HAP-1 (cell line): ENCODE measurements around the gene NDOR1.

ENCODE experiments used
- DNase-seq, 2 experiments: peaks; one replicate each; pipeline ENCODE4 v3.0.0-alpha.2; 2016 to 2020; ENCODE audit warnings: low spot score in 2 of 2
- H3K27me3 ChIP-seq: fragments of 250-450 bp; sonication (Bioruptor Pico); 2 replicates; pipeline ENCODE4 v1.5.1; 2020; ENCODE audit warnings: low read depth, mild to moderate bottlenecking, moderate library complexity
- H3K36me3 ChIP-seq: fragments of 250-450 bp; sonication (Bioruptor Pico); replicated peaks from 2 replicates; pipeline ENCODE4 v1.5.1; 2020; ENCODE audit warnings: mild to moderate bottlenecking
- H3K4me1 ChIP-seq: fragments of 250-450 bp; sonication (Bioruptor Pico); 2 replicates; pipeline ENCODE4 v1.5.1; 2020; ENCODE audit warnings: mild to moderate bottlenecking
- H3K4me3 ChIP-seq: fragments of 250-450 bp; sonication (Bioruptor Pico); 2 replicates; pipeline ENCODE4 v1.5.1; 2020; ENCODE audit warnings: mild to moderate bottlenecking, moderate library complexity
- H3K9me3 ChIP-seq: fragments of 250-450 bp; sonication (Bioruptor Pico); 2 replicates; pipeline ENCODE4 v1.5.1; 2020; ENCODE audit warnings: mild to moderate bottlenecking, moderate library complexity
- in situ Hi-C: fragments of 300-500 bp; cut with MboI; formaldehyde crosslinking; loops from 3 replicates; pipeline ENCODE4 v1.14.3; 2020; ENCODE audit warnings: low sequenced_read_pairs, inconsistent platforms, mixed read lengths

Gene NDOR1

DNA sequence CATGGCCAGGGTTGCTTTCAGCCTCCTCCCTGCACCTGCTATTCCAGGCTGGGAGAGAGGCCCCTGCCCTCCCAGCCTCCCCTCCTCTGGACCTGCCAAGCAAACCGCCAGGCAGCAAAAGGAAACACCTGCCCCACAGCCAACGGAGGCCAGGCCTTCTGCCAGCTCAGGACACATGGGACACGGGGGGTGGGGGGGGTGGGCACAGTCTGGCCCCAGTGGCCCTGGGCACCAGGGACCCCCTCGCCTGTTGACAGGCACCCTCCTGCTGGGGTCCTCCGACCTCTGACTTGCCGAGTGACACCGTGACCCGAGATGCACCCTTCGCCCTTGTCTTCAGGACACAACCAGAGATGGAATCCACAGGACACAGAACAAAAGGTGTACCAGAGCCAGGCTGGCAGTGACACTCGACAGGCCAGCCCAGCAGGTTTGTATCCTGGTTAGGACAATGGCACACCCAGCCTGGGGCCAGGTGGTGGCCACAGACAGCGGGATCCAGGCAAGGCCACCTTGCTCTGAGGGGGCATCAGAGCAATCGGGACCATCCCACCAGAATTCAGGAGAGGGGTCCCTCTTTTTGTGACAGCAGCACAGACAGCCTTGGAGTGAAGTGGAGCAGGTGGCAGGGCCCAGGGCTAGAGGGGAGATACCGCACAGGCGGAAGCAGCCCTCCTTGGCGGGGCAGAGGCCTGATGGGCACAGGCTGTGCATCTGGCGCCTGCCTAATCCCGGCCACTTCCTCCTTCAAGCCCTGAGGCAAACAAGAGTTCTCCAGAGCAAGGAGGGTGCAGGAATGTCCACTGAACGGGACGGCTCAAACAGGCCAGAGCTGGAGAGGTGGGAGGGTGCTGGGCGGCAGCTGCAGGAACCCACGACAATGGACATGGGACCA, 32.4 kb upstream of the NDOR1 start:
- in situ Hi-C loops = no loop called here
- no peaks in the 10 kb centered on the region for H3K4me1 ChIP-seq
- peaks cover 15% of the 10 kb centered on the region for H3K27me3 ChIP-seq
- DNase-seq = no peak
- H3K36me3 ChIP-seq = no peaks in the 10 kb centered on the region
- H3K9me3 ChIP-seq = no peaks in the 10 kb centered on the region
- H3K4me3 ChIP-seq = no peak overlapping the region

DNA sequence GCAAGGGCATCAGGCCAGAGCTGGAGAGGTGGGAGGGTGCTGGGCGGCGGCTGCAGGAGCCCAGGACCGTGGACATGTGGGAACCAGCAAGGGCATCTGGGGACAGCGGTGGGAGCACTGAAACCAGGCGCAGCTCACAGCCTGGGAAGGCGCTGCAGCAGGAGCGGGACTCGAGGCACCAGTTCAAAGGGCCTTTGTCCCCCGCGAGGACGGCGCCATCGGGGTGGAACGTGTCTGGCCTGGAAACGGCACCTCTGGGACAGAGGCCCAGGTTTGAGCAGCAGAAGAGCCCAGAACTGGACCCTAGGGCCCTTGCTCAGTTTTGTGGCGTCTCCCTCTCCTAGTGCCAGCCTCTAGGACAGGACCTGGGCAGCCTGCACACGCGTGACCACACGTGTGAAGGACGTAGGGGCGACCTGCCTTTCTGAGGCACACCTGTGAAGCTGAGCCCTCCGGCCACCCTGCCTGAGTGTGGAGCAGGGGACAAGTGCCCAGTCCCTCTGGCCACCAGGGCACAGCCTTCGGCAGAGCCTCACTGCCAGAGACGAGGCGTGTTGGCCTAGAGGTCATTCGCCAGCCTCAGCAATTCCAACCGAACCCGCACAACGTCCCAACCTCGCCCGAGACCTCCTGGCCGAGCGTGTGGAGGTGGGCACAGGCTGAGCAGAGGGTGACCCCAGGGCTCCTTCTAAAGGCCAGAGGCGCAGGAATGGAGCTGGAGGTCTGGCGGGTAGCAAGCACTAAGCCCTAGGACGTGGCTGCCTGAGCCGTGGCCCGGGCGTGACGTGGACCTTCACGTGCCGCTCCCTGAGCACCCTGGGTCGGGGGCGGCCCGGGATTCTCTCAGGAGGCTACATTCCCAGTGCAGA, 31.5 kb upstream of the NDOR1 start:
- Histone ChIP-seq H3K4me3 (no peak overlapping the region), H3K9me3 (no peaks in the 10 kb centered on the region), H3K27me3 (peaks cover 8% of the 10 kb centered on the region), H3K36me3 (no peaks in the 10 kb centered on the region), H3K4me1 (no peaks in the 10 kb centered on the region)
- in situ Hi-C loops = no loop called here
- DNase-seq = no peak

DNA sequence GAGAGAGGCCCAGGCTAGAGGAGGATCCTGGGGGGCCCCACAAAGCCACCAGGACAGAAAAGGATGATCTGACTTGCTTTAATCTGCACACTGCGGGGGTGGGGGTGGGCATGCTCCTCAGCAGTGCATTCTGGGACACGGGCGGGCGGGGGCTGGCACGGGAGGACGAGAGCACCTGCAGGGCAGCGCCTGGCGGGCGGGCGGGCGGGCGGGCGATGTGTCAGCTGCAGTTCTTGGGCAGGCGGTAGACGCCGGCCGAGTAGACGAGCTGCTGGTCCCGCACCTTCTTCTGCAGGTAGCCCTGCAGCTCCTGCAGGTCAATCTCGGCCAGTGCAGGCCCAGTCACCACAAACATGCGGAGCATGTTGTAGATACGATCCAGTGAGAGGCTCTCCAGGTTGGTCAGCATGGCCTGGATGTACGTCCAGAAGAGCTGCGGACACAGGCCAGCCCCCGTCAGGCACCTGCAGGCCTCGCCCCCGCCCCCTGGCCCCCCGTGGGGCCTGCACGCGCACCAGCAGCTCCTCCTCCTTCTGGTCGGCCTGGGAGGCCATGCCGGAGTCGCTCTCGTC, 30.7 kb upstream of the NDOR1 start:
- no peaks in the 10 kb centered on the region for H3K9me3 ChIP-seq
- DNase-seq = no peak
- no peak overlapping the region for H3K4me3 ChIP-seq
- H3K4me1 ChIP-seq = no peaks in the 10 kb centered on the region
- peaks cover under 1% of the 10 kb centered on the region for H3K27me3 ChIP-seq
- peaks cover 3% of the 10 kb centered on the region; the same call in 1 of the 2 replicates for H3K36me3 ChIP-seq
- in situ Hi-C loops = no loop called here

DNA sequence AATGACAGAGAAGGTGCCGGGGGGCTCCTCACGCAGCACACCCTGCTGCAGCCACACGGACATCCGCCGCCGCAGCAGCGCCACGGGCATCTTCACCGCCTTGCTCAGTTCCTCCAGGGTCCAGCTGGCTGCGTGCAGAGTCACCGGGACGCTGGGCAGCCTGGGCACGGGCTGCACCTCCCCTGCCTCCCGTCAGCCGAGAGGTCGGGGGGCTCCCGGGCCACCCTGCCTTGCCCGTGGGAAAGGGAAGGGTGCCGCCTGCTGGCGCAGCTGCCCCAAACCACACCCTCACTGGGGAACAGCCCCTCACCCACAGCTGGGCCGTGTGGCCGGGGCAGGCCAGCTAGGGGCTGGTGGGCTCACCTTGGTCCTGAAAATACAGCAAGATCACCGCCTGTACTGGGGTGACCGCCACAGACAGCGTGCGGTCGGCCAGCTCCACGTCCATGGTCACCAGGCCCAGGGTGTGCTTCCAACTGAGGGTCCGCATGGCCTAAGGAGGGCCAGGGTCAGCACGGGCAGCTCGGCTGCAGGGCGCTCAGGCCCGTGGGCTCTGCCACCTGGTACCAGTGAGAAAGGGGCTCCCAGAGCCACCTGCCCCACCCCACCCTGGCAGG, 30.0 kb upstream of the NDOR1 start:
- Histone ChIP-seq H3K27me3 (no peaks in the 10 kb centered on the region), H3K36me3 (peaks cover 10% of the 10 kb centered on the region), H3K9me3 (no peaks in the 10 kb centered on the region), H3K4me1 (no peaks in the 10 kb centered on the region), H3K4me3 (no peak overlapping the region)
- no peak for DNase-seq
- in situ Hi-C loops = no loop called here

DNA sequence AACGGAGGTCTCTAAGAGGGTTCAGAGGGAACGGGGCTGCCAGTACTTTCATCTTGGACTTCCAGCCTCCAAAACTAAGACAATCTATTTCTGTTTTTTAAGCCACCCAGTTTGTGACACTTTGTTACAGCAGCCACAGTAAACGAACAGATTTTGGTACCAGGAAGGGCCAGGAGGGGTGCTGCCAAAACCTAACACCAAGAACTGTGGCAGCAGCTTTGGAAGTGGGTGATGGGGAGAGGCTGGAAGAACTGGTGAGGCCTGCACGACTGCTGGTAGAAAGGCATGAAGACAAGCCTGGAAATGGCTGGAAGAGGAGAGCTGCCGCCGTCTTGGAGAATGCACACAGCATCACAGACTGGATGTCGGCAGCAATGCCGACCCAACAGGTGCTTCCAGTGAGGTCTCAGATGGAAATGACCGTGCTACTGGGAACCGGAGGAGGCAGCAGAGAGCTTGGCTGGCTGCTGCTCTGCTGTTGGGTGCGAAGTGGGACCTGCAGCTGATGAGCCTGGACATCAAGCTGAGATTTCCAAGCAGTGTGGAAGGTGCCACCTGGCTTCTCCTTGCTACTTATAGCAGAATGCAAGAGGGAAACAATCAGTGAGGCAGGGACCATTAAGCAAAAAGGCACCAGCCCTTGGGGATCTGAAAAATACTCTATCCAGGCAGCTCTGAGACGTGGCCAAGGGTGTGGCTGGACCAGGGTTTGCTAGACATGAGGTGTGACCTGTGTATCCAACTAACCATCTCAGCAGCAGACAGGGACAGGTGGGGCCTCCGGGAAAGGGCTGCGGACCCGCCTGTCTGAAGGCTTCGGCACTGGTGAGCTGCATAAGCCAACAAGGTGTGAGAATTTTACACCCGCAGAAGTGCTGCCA, 29.0 kb upstream of the NDOR1 start:
- peak; percentile 33 to 60 for DNase-seq
- H3K4me3 ChIP-seq = no peak overlapping the region
- peaks cover 19% of the 10 kb centered on the region for H3K36me3 ChIP-seq
- no peaks in the 10 kb centered on the region for H3K9me3 ChIP-seq
- in situ Hi-C loops = no loop called here
- H3K4me1 ChIP-seq = no peaks in the 10 kb centered on the region
- H3K27me3 ChIP-seq = no peaks in the 10 kb centered on the region

DNA sequence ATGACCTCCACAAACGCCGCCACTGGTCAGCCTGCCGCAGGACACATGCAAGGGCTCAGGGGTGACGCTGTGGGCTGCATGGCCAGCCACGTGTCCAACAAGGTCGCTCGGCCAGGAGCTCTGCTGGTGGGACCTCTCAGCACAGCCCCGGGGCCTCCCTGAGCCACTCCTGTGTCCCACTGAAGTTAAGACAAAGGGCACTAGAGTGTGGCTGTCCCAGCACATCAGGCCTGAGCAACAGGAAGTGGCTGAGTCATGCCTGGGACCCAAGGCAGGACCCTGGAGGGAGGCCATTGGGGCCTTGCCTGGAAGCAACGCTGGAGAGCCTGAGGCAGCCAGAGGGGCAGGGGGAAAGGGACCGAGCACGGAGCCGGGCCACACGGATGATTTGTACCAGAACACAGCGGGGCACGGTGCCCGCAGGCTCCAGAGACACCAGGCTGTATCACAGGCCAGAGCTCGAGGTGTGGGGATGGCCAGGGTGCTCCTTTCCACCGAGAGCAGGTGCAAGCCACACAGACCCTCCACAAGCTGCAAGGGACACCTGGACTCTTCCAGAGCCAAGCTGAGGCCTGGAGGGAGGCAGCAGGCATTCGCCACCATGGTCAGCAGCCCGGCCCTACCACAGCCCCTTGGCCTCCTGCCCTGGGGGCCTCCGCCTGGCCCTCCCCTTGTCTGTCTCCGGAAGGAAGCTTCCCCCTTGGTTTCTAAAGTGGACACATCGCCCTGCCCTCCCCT, 27.1 kb upstream of the NDOR1 start:
- in situ Hi-C loops = no loop called here
- no peaks in the 10 kb centered on the region for H3K9me3 ChIP-seq

DNA sequence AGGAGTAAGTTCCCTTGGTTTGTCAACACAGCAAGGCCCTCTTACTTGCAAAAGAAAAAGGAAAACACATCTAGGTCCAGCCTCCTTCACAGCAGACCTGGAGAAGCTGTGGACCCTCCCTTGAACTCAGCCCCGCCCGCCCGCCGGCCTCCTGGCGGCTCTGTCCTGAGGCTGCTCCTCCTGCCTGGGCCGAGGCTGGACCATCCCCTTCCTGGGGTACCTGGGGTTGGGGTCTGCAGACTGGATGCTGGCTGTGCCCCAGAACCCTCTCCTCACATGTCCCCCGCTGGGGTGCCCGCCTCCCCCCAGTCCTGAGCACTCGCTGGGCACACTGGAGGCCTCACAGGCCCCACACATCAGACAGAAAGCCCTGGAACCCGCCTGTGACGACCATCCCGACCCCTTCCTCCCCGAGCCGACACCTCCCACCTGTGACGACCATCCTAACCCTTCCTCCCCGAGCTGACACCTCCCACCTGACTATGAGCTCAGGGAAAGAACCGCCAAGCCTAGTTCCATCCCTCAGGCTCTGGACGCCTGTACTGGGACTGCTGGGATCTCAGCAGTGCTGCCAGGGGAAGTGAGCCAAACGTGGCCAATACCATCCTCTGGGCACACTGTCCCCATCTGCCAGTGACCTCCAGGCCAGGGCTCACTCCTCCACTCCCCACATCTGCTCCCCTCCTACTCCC, 26.4 kb upstream of the NDOR1 start:
- no peak overlapping the region for H3K4me3 ChIP-seq
- no peak for DNase-seq
- no peaks in the 10 kb centered on the region for H3K9me3 ChIP-seq
- H3K27me3 ChIP-seq = no peaks in the 10 kb centered on the region
- no peaks in the 10 kb centered on the region for H3K4me1 ChIP-seq
- in situ Hi-C loops = no loop called here
- peaks cover 36% of the 10 kb centered on the region for H3K36me3 ChIP-seq

More for the DNA sequence above, 27.1 kb upstream of the NDOR1 start:
- DNase-seq = no peak
- Histone ChIP-seq H3K36me3 (peaks cover 32% of the 10 kb centered on the region), H3K4me3 (no peak overlapping the region), H3K4me1 (no peaks in the 10 kb centered on the region), H3K27me3 (no peaks in the 10 kb centered on the region)

DNA sequence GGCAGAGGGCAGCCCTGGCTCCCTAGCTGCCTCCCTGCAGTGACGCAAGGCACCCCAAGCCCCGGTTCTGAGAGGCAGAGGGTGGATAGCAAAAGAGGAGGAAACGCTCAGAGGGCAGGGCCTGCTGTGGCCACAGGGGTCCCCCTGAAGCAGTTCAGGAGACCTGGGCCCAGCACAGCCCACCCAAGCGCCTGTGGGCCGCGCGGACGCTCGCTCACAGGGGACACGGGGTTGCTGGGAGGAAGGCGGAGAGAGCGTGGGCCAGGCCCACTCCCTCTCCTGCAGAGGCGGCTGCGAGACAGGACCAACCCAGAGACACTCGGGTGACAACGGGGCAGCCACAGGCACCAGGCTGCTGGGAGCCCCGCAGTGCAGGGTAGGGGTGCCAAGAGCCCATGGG, 25.7 kb upstream of the NDOR1 start:
- Histone ChIP-seq H3K4me3 (no peak overlapping the region), H3K27me3 (no peaks in the 10 kb centered on the region), H3K36me3 (peaks cover 36% of the 10 kb centered on the region), H3K4me1 (no peaks in the 10 kb centered on the region), H3K9me3 (no peaks in the 10 kb centered on the region)
- no peak for DNase-seq
- in situ Hi-C loops = no loop called here

DNA sequence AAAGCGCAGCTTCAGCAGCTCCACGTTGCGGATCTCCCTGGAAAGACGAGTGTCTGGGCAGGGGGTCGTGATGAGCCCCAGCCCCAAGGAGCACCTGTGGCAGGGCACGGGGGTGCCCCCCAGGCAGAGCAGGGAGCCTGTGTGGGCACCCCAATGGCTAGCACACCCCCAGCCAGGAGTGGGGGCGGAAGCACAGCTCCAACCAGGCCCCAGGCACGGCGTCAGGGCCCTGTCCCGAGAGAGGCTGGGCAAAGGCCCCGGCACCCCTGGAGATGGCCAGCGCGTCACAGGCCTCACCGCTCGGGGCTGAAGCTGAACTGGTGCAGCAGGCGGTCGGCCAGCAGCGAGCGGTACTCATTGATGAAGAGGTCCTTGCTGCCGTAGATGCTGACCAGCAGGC, 25.0 kb upstream of the NDOR1 start:
- H3K4me3 ChIP-seq = no peak overlapping the region
- no peaks in the 10 kb centered on the region for H3K4me1 ChIP-seq
- H3K36me3 ChIP-seq = peaks cover 40% of the 10 kb centered on the region
- no peak for DNase-seq
- in situ Hi-C loops = no loop called here
- H3K9me3 ChIP-seq = no peaks in the 10 kb centered on the region
- no peaks in the 10 kb centered on the region for H3K27me3 ChIP-seq

DNA sequence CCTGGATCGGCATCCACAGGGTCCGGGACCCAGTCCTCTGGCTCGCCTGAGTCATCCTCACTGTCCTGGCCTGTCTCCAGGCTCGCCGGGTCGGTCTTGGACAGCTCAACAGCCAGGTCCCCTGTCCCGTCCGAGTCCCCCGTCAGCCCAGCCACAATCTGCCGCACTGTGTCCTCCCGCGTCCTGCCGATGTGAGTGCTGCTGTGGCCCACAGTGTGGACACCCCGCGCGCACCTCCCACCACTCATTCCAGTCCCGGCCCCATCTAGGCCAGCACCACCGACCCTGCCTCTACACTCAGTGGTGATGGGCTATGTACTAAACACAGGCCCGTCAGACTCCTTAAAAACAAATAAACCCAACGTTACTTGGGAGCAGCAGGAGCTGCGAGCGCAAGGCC, 23.8 kb upstream of the NDOR1 start:
- Histone ChIP-seq H3K4me3 (no peak overlapping the region), H3K27me3 (no peaks in the 10 kb centered on the region), H3K36me3 (peaks cover 50% of the 10 kb centered on the region), H3K4me1 (peaks cover under 1% of the 10 kb centered on the region; the same call in 1 of the 2 replicates), H3K9me3 (no peaks in the 10 kb centered on the region)
- no peak for DNase-seq
- in situ Hi-C loops = no loop called here

DNA sequence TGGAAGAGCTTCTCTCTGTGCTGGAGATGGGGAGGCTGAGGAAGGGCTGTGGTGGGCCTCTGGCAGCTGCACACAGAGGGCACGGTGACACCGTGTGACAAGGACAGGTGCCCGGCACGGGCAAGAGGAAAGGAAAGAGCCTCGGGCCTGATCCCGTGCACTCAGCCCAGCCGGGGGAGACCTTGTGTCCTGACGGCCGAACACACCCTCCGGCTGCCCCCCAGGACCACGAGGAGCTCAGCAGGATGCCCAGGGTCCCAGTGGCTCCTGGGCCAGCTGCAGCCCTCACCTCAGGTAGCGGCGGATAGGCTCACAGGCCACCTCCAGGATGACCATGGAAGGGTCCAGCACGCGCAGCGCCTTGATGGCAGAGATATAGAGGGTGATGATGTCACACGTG, 22.7 kb upstream of the NDOR1 start:
- no peak for DNase-seq
- no peaks in the 10 kb centered on the region for H3K9me3 ChIP-seq
- H3K4me3 ChIP-seq = no peak overlapping the region
- peaks cover 11% of the 10 kb centered on the region for H3K4me1 ChIP-seq
- in situ Hi-C loops = no loop called here
- H3K27me3 ChIP-seq = no peaks in the 10 kb centered on the region
- H3K36me3 ChIP-seq = peaks cover 50% of the 10 kb centered on the region
